Astrocyte (in vitro differentiated cells and primary cell): ENCODE results near the gene TRNAU1AP. TPM values are rescaled to one million over a fixed set of nuclear protein-coding genes. Genes with fewer than 3 reads are reported as not detected.
"Not testable (repeated sequence)": the region's sequence is repeated elsewhere in the genome, so short reads cannot be mapped to it uniquely, and the experiment has no call there.

Experiments
- DNase-seq: peaks from one replicate; pipeline ENCODE4 v3.0.0-alpha.2; 2010; ENCODE audit warnings: low read depth
- FAIRE-seq: peaks from 2 replicates; lab custom pipeline; 2011; peaks lifted over from hg19 to GRCh38; lab: Jason Lieb, UNC
- H2AFZ ChIP-seq: 2 replicates; pipeline ENCODE4 v1.6.0; 2012; ENCODE audit warnings: low read depth, low read length, inconsistent platforms
- H3K27ac ChIP-seq: 2 replicates; pipeline ENCODE4 v1.5.1; 2011; ENCODE audit warnings: low read depth, low read length, inconsistent platforms
- H3K27me3 ChIP-seq: 2 replicates; pipeline ENCODE4 v1.6.0; 2011; ENCODE audit warnings: low read length, inconsistent platforms; ENCODE audit not compliant: insufficient read depth
- H3K36me3 ChIP-seq: 2 replicates; pipeline ENCODE4 v1.5.1; 2011; ENCODE audit warnings: low read length, inconsistent platforms; ENCODE audit not compliant: insufficient read depth
- H3K4me1 ChIP-seq: 2 replicates; pipeline ENCODE4 v1.5.1; 2011; ENCODE audit warnings: low read length, inconsistent platforms; ENCODE audit not compliant: insufficient read depth
- H3K4me2 ChIP-seq: 2 replicates; pipeline ENCODE4 v1.6.0; 2012; ENCODE audit warnings: low read length, inconsistent platforms
- H3K4me3 ChIP-seq: 2 replicates; pipeline ENCODE4 v1.5.1; 2011; ENCODE audit warnings: low read depth, mild to moderate bottlenecking, low read length, inconsistent platforms; ENCODE audit not compliant: insufficient read depth
- H3K79me2 ChIP-seq: 2 replicates; pipeline ENCODE4 v1.6.0; 2012; ENCODE audit warnings: mild to moderate bottlenecking, low read length, inconsistent platforms; ENCODE audit not compliant: insufficient read depth
- H3K9ac ChIP-seq: 2 replicates; pipeline ENCODE4 v1.6.0; 2012; ENCODE audit warnings: mild to moderate bottlenecking, low read length, inconsistent platforms
- H3K9me3 ChIP-seq: 2 replicates; pipeline ENCODE4 v1.5.1; 2012; ENCODE audit warnings: low read depth, mild to moderate bottlenecking, low read length, inconsistent platforms; ENCODE audit not compliant: insufficient read depth
- H4K20me1 ChIP-seq: 2 replicates; pipeline ENCODE4 v1.6.0; 2012; ENCODE audit warnings: low read length, inconsistent platforms; ENCODE audit not compliant: insufficient read depth
- H3K27ac Mint-ChIP-seq: one replicate; pipeline ENCODE4 v1.8.0; 2021; ENCODE audit warnings: mild to moderate bottlenecking, mixed read lengths; ENCODE audit not compliant: unreplicated experiment
- H3K27me3 Mint-ChIP-seq: one replicate; pipeline ENCODE4 v1.8.0; 2021; ENCODE audit warnings: low read depth, mixed read lengths; ENCODE audit not compliant: unreplicated experiment
- H3K36me3 Mint-ChIP-seq: one replicate; pipeline ENCODE4 v1.8.0; 2021; ENCODE audit warnings: low read depth, mixed read lengths; ENCODE audit not compliant: unreplicated experiment
- H3K4me1 Mint-ChIP-seq: one replicate; pipeline ENCODE4 v1.8.0; 2021; ENCODE audit warnings: low read depth, mixed read lengths; ENCODE audit not compliant: unreplicated experiment
- H3K4me3 Mint-ChIP-seq: one replicate; pipeline ENCODE4 v1.8.0; 2021; ENCODE audit warnings: mild to moderate bottlenecking, moderate library complexity, mixed read lengths; ENCODE audit not compliant: unreplicated experiment
- H3K9me3 Mint-ChIP-seq: one replicate; pipeline ENCODE4 v1.8.0; 2021; ENCODE audit warnings: mild to moderate bottlenecking, mixed read lengths; ENCODE audit not compliant: unreplicated experiment
- CTCF ChIP-seq: IDR thresholded peaks from 2 replicates; pipeline ENCODE4 v1.5.1; 2011; ENCODE audit warnings: low read depth, mild to moderate bottlenecking, inconsistent platforms, low read length, moderate library complexity; ENCODE audit not compliant: insufficient read depth
- EZH2 ChIP-seq: IDR thresholded peaks from 2 replicates; pipeline ENCODE4 v1.6.1; 2012; ENCODE audit warnings: mild to moderate bottlenecking, low read length, inconsistent platforms; ENCODE audit not compliant: insufficient read depth
- total RNA-seq: library from RNA; stranded (reverse); gene quantifications from 2 replicates; pipeline ENCODE4 v1.2.1, GENCODE V29; 2021

The TRNAU1AP gene
- total RNA-seq, 1 donor from 2014 or later, result 21.7 TPM

GRCh38 chr1:28512058-28512611 is 40.8 kb upstream of the TRNAU1AP start:
- peak overlapping the region; percentile 33 for H3K4me2 ChIP-seq
- Mint-ChIP-seq H3K4me1 (peaks cover 20% of the 10 kb centered on the region), H3K27ac (peak overlapping the region; percentile 92), H3K9me3 (no peaks in the 10 kb centered on the region), H3K36me3 (peaks cover 30% of the 10 kb centered on the region), H3K4me3 (peak overlapping the region; percentile 62), H3K27me3 (no peaks in the 10 kb centered on the region)
- DNase-seq (no peak), FAIRE-seq (no peak)
- peaks cover 43% of the 10 kb centered on the region for H3K36me3 ChIP-seq
- no peak overlapping the region for H3K27ac ChIP-seq
- H3K4me1 ChIP-seq, result peaks cover 25% of the 10 kb centered on the region
- no peak overlapping the region for H3K9ac ChIP-seq
- no peaks in the 10 kb centered on the region for H3K27me3 ChIP-seq
- H3K79me2 ChIP-seq, result peaks cover 33% of the 10 kb centered on the region
- no peak overlapping the region for H2AFZ ChIP-seq
- TF ChIP-seq CTCF, result no peak
- TF ChIP-seq EZH2, result no peak
- no peaks in the 10 kb centered on the region for H3K9me3 ChIP-seq
- peaks cover 80% of the 10 kb centered on the region for H4K20me1 ChIP-seq
- H3K4me3 ChIP-seq, result no peak overlapping the region

GRCh38 chr1:28514445-28514933 is 38.4 kb upstream of the TRNAU1AP start:
- H3K27ac Mint-ChIP-seq, H3K27ac ChIP-seq, H3K4me3 Mint-ChIP-seq, H3K4me3 ChIP-seq, H2AFZ ChIP-seq, H3K27me3 ChIP-seq, H3K9me3 Mint-ChIP-seq, H3K4me2 ChIP-seq, H3K9me3 ChIP-seq, FAIRE-seq, H3K9ac ChIP-seq, H3K27me3 Mint-ChIP-seq: not testable (repeated sequence)
- peaks cover 20% of the 10 kb centered on the region for H3K79me2 ChIP-seq
- Mint-ChIP-seq H3K36me3 (peaks cover 18% of the 10 kb centered on the region), H3K4me1 (peaks cover 20% of the 10 kb centered on the region)
- peaks cover 25% of the 10 kb centered on the region for H3K36me3 ChIP-seq
- H3K4me1 ChIP-seq, result peaks cover 26% of the 10 kb centered on the region
- peaks cover 74% of the 10 kb centered on the region for H4K20me1 ChIP-seq
- DNase-seq, result peak; percentile 16

- no peak overlapping the region for H3K27ac Mint-ChIP-seq
- no peak overlapping the region for H3K4me3 Mint-ChIP-seq
- H3K9me3 Mint-ChIP-seq, result no peaks in the 10 kb centered on the region
- H3K36me3 ChIP-seq, result peaks cover 8% of the 10 kb centered on the region
- H3K27me3 ChIP-seq, result no peaks in the 10 kb centered on the region
- H3K4me3 ChIP-seq, result no peak overlapping the region
- DNase-seq, result peak; percentile 11
- peaks cover 14% of the 10 kb centered on the region for H3K4me1 ChIP-seq
- H2AFZ ChIP-seq, result no peak overlapping the region
- peaks cover 13% of the 10 kb centered on the region for H3K4me1 Mint-ChIP-seq
- no peak overlapping the region for H3K27ac ChIP-seq
- H3K9ac ChIP-seq, result no peak overlapping the region
- peaks cover 71% of the 10 kb centered on the region for H4K20me1 ChIP-seq
- no peaks in the 10 kb centered on the region for H3K36me3 Mint-ChIP-seq
- no peak for FAIRE-seq
- no peak overlapping the region for H3K4me2 ChIP-seq
- no peaks in the 10 kb centered on the region for H3K9me3 ChIP-seq
- peaks cover 29% of the 10 kb centered on the region for H3K79me2 ChIP-seq
- H3K27me3 Mint-ChIP-seq, result no peaks in the 10 kb centered on the region
- TF ChIP-seq EZH2, result no peak
- TF ChIP-seq CTCF, result no peak
Observed at GRCh38 chr1:28516518-28516956, 36.3 kb upstream of the TRNAU1AP start.
